GM11168 (cell line): ENCODE results near the gene SRF.

Experiments
- in situ Hi-C: fragments of 300-500 bp; cut with MboI; formaldehyde crosslinking; loops from one replicate; pipeline ENCODE4 v1.12.0; 2022; ENCODE audit warnings: low sequenced_read_pairs; ENCODE audit not compliant: unreplicated experiment

The SRF gene

GRCh38 chr6:43205849-43206248, 34.8 kb downstream of the SRF start:
- in situ Hi-C loops: no loop called here

- in situ Hi-C loops: no loop called here
Measured at GRCh38 chr6:43207286-43207685, 36.2 kb downstream of the SRF start.

GRCh38 chr6:43211955-43212354, 40.9 kb downstream of the SRF start:
- in situ Hi-C loops: no loop called here

GRCh38 chr6:43213431-43213830, 42.4 kb downstream of the SRF start:
- in situ Hi-C loops: no loop called here

GRCh38 chr6:43215066-43215465, 44.0 kb downstream of the SRF start:
- in situ Hi-C loops: no loop called here

- in situ Hi-C loops: no loop called here
Measured at GRCh38 chr6:43216200-43216599, 45.1 kb downstream of the SRF start.

GRCh38 chr6:43217351-43217750, 46.3 kb downstream of the SRF start:
- in situ Hi-C loops: no loop called here

- in situ Hi-C loops: no loop called here
Measured at GRCh38 chr6:43219119-43219518, 48.0 kb downstream of the SRF start.

GRCh38 chr6:43219814-43220213, 48.7 kb downstream of the SRF start:
- in situ Hi-C loops: no loop called here

- in situ Hi-C loops: no loop called here
Measured at GRCh38 chr6:43220439-43220951, 49.4 kb downstream of the SRF start.

GRCh38 chr6:43221046-43221972, 50.2 kb downstream of the SRF start:
- in situ Hi-C loops: no loop called here

GRCh38 chr6:43222418-43223059, 51.5 kb downstream of the SRF start:
- in situ Hi-C loops: no loop called here

GRCh38 chr6:43223175-43223574, 52.1 kb downstream of the SRF start:
- in situ Hi-C loops: no loop called here

GRCh38 chr6:43226192-43226851, 55.3 kb downstream of the SRF start:
- in situ Hi-C loops: no loop called here

GRCh38 chr6:43228951-43229802, 58.1 kb downstream of the SRF start, which contains the start of gene DNPH1:
DNPH1 (minus strand) TSS chr6:43229481; CDS start chr6:43229456, 25 bp downstream.
- in situ Hi-C loops: no loop called here

GRCh38 chr6:43229803-43230620, 58.9 kb downstream of the SRF start:
- in situ Hi-C loops: no loop called here

GRCh38 chr6:43231053-43231452, 60.0 kb downstream of the SRF start:
- in situ Hi-C loops: no loop called here
